GM12878 (cell line): Measurements from ENCODE around the gene FBXL16. TPM values are rescaled to one million over a fixed set of nuclear protein-coding genes. Genes with fewer than 3 reads are reported as not detected.
A peak's percentile ranks its signal among the peaks of the same experiment; 100 is the strongest.
"Not testable (repeated sequence)": the region's sequence is repeated elsewhere in the genome, so short reads cannot be mapped to it uniquely, and the experiment has no call there.

ENCODE experiments used
- ATAC-seq: fragments of 200-7000 bp; cut with Tn5 transposase; 3 replicates; pipeline ENCODE4 v1.9.1; 2020; ENCODE audit warnings: mild to moderate bottlenecking, moderate library complexity
- BruUV-seq: library from RNA; stranded (reverse); fragments of 400-500 nt; replicated peaks from 2 replicates; lab custom pipeline; 2021; lab: Mats Ljungman, UMichigan
- CTCF ChIA-PET: fragments of 300-600 bp; sonication (Branson Sonifier 250); formaldehyde crosslinking; extraction: SDS; loops from one replicate; lab custom pipeline; 2021; ENCODE audit warnings: inconsistent platforms; lab: Yijun Ruan, JAX
- POLR2A ChIA-PET: fragments of 350-600 bp; formaldehyde crosslinking; extraction: SDS; loops from one replicate; lab custom pipeline; 2021; ENCODE audit warnings: inconsistent platforms; lab: Charles Lee
- RAD21 ChIA-PET: fragments of 300-600 bp; sonication (Branson Sonifier 250); formaldehyde crosslinking; loops from one replicate; lab custom pipeline; 2023; ENCODE audit warnings: antibody characterized with exemption; ENCODE audit not compliant: unreplicated experiment; lab: Charles Lee
- SMC1A ChIA-PET: fragments of 300-600 bp; sonication (Branson Sonifier 250); formaldehyde crosslinking; loops from one replicate; lab custom pipeline; 2023; ENCODE audit not compliant: unreplicated experiment, uncharacterized antibody; lab: Charles Lee
- DNase-seq: peaks from one replicate; pipeline ENCODE4 v3.0.0-alpha.2; 2011; ENCODE audit warnings: low read depth, low spot score
- FAIRE-seq: peaks from 3 replicates; lab custom pipeline; 2011; peaks lifted over from hg19 to GRCh38; lab: Jason Lieb, UNC
- H2AFZ ChIP-seq: 2 replicates; pipeline ENCODE4 v1.6.0; 2011; ENCODE audit warnings: low read depth, low read length, control low read depth; ENCODE audit not compliant: control insufficient read depth
- H3K27ac ChIP-seq: 2 replicates; pipeline ENCODE4 v1.5.1; 2011; ENCODE audit warnings: control low read depth; ENCODE audit not compliant: control insufficient read depth, insufficient read depth
- H3K27me3 ChIP-seq, 2 experiments: replicated peaks in 1 of 2; 2 replicates each; pipeline versions ENCODE4 v1.6.0 to v1.6.1; 2011; ENCODE audit warnings: low read length in 1 of 2; ENCODE audit not compliant: control insufficient read depth in 2 of 2, insufficient read depth in 2 of 2
- H3K36me3 ChIP-seq, 2 experiments: 2 replicates each; pipeline ENCODE4 v1.5.1; 2011; ENCODE audit warnings: low read length in 1 of 2; ENCODE audit not compliant: control insufficient read depth in 2 of 2, insufficient read depth in 2 of 2
- H3K4me1 ChIP-seq: 2 replicates; pipeline ENCODE4 v1.6.1; 2011; ENCODE audit warnings: mild to moderate bottlenecking, low read length, moderate library complexity, mixed read lengths; ENCODE audit not compliant: control insufficient read depth, insufficient read depth
- H3K4me2 ChIP-seq: 2 replicates; pipeline ENCODE4 v1.6.0; 2011; ENCODE audit warnings: control low read depth; ENCODE audit not compliant: control insufficient read depth, insufficient read depth
- H3K4me3 ChIP-seq: fragments of 200-600 bp; sonication (generic); 2 replicates; pipeline ENCODE4 v1.5.1; 2016
- H3K79me2 ChIP-seq: 2 replicates; pipeline ENCODE4 v1.6.0; 2011; ENCODE audit warnings: low read length; ENCODE audit not compliant: control insufficient read depth, insufficient read depth
- H3K9ac ChIP-seq: 2 replicates; pipeline ENCODE4 v1.8.0; 2011; ENCODE audit warnings: low read length, control low read depth, mixed read lengths; ENCODE audit not compliant: control insufficient read depth, insufficient read depth
- H3K9me3 ChIP-seq: replicated peaks from 3 replicates; pipeline ENCODE4 v1.5.1; 2011; ENCODE audit warnings: mild to moderate bottlenecking, low read length; ENCODE audit not compliant: control insufficient read depth, insufficient read depth
- H4K20me1 ChIP-seq: 2 replicates; pipeline ENCODE4 v1.6.0; 2011; ENCODE audit not compliant: control insufficient read depth, insufficient read depth
- CTCF ChIP-seq, 3 experiments: IDR thresholded peaks in 2 of 3; conservative IDR thresholded peaks in 1 of 3; 2 replicates each; pipeline ENCODE4 v1.5.1; 2011; ENCODE audit warnings: low read depth in 3 of 3, low read length in 3 of 3, mild to moderate bottlenecking in 3 of 3, control low read depth in 2 of 3, moderate library complexity in 2 of 3, inconsistent platforms in 1 of 3, mixed read lengths in 1 of 3; ENCODE audit not compliant: control insufficient read depth in 2 of 3, insufficient read depth in 1 of 3; ENCODE audit errors: extremely low read depth in 1 of 3
- SIN3A ChIP-seq: IDR thresholded peaks from 2 replicates; pipeline ENCODE4 v1.6.1; 2012; ENCODE audit warnings: low read depth, low read length, improper control_type of control experiment
- WGBS: methylation state at CpG from one replicate; pipeline ENCODE4 v1.1.6; 2016; ENCODE audit warnings: low lambda C conversion rate; ENCODE audit not compliant: insufficient replicate concordance, insufficient coverage; ENCODE audit errors: missing lambda C conversion rate; 5-methylcytosine and 5-hydroxymethylcytosine counted together
- in situ Hi-C: fragments of 300-500 bp; cut with MboI; formaldehyde crosslinking; loops from 9 replicates; pipeline ENCODE4 v1.14.3; 2018; ENCODE audit warnings: mixed read lengths
- intact Hi-C: fragments of 100-400 bp; cut with micrococcal nuclease; formaldehyde crosslinking; loops from one replicate; pipeline ENCODE4 v1.14.2; 2022; ENCODE audit not compliant: unreplicated experiment
- polyA plus RNA-seq, 11 experiments: library from polyadenylated mRNA; depleted of rRNA in 4 of 11; unstranded in 6 of 11; stranded (reverse) in 5 of 11; fragments of >200 nt; fragmentation: Nextera tagmentation in 4 of 11; fragmentation: Illumina TruSeq in 1 of 11; extraction: Ambion mirVana in 4 of 11; extraction: Trizol in 1 of 11; gene quantifications; 1 replicate in 1 of 11; 2 replicates in 10 of 11; pipeline versions ENCODE4 v1.2.1 to v1.2.3, GENCODE V29; 2011 to 2016; ENCODE audit warnings: inconsistent platforms in 2 of 11, missing spikeins in 2 of 11, low read depth in 1 of 11
- total RNA-seq, 4 experiments: library from RNA; depleted of rRNA in 3 of 4; stranded (reverse); fragments of >200 nt in 3 of 4; fragmentation: Illumina TruSeq in 1 of 4; extraction: Trizol in 1 of 4; gene quantifications; 2 replicates each; pipeline versions ENCODE4 v1.2.1 to v1.2.3, GENCODE V29; 2013 to 2021

FBXL16 gene
- total and polyA plus RNA-seq, 10 of the 15 experiments (the other 5 are each of a cell fraction or from before 2014, with no cell fraction given) = 0.13 to 1.4 (median 0.24) TPM

- FAIRE-seq (no peak), ATAC-seq (no peak), DNase-seq (no peak)
- in situ Hi-C loops (loop anchor here (5.0 kb wide), 1 partner anchor 43 kb away; the partner anchor contains the start of genes CHTF18 and RPUSD1), intact Hi-C loops (loop anchor here (5.0 kb wide), 1 partner anchor 43 kb away; the partner anchor contains the start of genes CHTF18 and RPUSD1)
- Histone ChIP-seq H3K9me3 (no peaks in the 10 kb centered on the region), H2AFZ (no peak overlapping the region), H3K36me3 (no peaks in the 10 kb centered on the region), H3K27ac (no peak overlapping the region), H4K20me1 (no peaks in the 10 kb centered on the region), H3K4me3 (no peak overlapping the region), H3K4me1 (peaks cover 7% of the 10 kb centered on the region), H3K9ac (no peak overlapping the region), H3K79me2 (peaks cover 14% of the 10 kb centered on the region), H3K27me3 (no peaks in the 10 kb centered on the region), H3K4me2 (no peak overlapping the region)
- ChIA-PET RAD21 (no interaction called here), CTCF (interaction anchor here (0.6 to 2.4 kb wide), 5 partner anchors 24 to 767 kb away, joined by 3 to 16 read pairs (median 5); no protein-coding TSS in a partner anchor), SMC1A (no interaction called here), POLR2A (interaction anchor here (0.7 kb wide), 1 partner anchor 23 kb away, joined by 3 read pairs; no protein-coding TSS in a partner anchor)
- 62% methylated on average over 21 of the region's 21 CpGs for WGBS
- no TSS peak for BruUV-seq
- TF ChIP-seq SIN3A (no peak), CTCF (IDR thresholded peaks at IDR 0.05 in 2 of 3, conservative IDR thresholded peaks at IDR 0.05 in 1 of 3; ENCODE audit: control insufficient read depth in 2 of 3, extremely low read depth in 1 of 3, insufficient read depth in 1 of 3, low read depth in 3 of 3, low read length in 3 of 3) (peak in 1 of 3 experiments; percentile 29; a peak in 1 of 6 replicates)
These were observed 38.3 kb upstream of the FBXL16 start for GRCh38 chr16:743794-744500.

GRCh38 chr16:742894-743293 lies 37.3 kb upstream of the FBXL16 start:
- FAIRE-seq, ATAC-seq, H4K20me1 ChIP-seq, H3K27me3 ChIP-seq, SMC1A ChIA-PET, H3K36me3 ChIP-seq, H3K27ac ChIP-seq, H3K4me2 ChIP-seq, BruUV-seq, DNase-seq, H3K4me3 ChIP-seq, H3K9me3 ChIP-seq, H3K4me1 ChIP-seq, H3K9ac ChIP-seq, H2AFZ ChIP-seq: not testable (repeated sequence)
- 36% methylated on average over 14 of the region's 14 CpGs for WGBS
- RAD21 ChIA-PET = interaction anchor here (0.6 kb wide), 1 partner anchor 368 kb away, joined by 3 read pairs; no protein-coding TSS in a partner anchor
- intact Hi-C loops = loop anchor here (5.0 kb wide), 1 partner anchor 44 kb away; the partner anchor contains the start of genes CHTF18 and RPUSD1
- CTCF ChIA-PET = interaction anchor here (1.0 to 2.3 kb wide), 3 partner anchors 23 to 42 kb away, joined by 3 to 16 read pairs (median 6); no protein-coding TSS in a partner anchor
- H3K79me2 ChIP-seq = peaks cover 14% of the 10 kb centered on the region
- POLR2A ChIA-PET = interaction anchor here (0.6 to 3.4 kb wide), 4 partner anchors 9 to 25 kb away, joined by 3 to 16 read pairs (median 3); partner anchors contain the start of gene ANTKMT
- in situ Hi-C loops = loop anchor here (5.0 kb wide), 1 partner anchor 44 kb away; the partner anchor contains the start of genes CHTF18 and RPUSD1
